Measurements from ENCODE around the gene MTG2.

GRCh38 chr20:62248890-62249560 lies 66.2 kb downstream of the MTG2 start:
- TF ChIP-seq CTCF (IDR thresholded peaks at IDR 0.05; ENCODE audit: low read depth, low read length, poor library complexity, severe bottlenecking) (no peak), EZH2phosphoT487 (IDR thresholded peaks at IDR 0.05; ENCODE audit: borderline replicate concordance, low read length) (no peak)
